HG03159 (cell line): ENCODE results near the gene SMPD3.

ENCODE experiments used
- ATAC-seq: cut with Tn5 transposase; IDR thresholded peaks from one replicate; pipeline ENCODE4 v1.9.1; 2021; ENCODE audit warnings: mild to moderate bottlenecking, moderate library complexity; ENCODE audit not compliant: unreplicated experiment

The SMPD3 gene

DNA sequence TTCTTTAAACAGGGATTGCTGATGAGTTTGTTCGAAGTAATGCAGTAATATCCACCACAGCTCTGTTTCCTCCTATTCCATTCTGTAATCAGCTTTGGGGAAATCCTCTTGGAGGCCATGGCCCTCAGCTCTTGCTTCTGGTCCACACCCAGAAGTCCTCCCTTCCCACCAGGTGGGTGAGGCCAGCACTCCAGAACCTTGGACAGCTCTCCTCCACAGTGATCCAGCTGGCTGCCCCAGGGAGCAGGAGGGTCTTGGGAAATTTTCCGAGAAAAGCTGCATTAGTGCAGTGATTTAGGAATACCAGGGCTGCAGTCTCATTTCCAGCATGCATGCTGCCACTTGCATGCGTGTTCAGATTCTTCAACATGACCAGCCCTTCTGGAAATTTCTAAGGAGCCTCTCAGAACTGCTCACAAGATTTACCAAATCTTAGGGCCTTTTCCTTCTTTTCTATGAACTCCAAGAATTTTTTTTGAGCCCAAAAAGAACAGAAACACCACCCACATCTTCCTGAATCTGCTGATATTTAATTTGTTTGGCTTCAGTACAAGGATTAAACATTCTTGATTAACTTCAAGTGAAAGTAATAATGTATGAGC is 4.2 kb downstream of the SMPD3 start:
- ATAC-seq, result no peak

DNA sequence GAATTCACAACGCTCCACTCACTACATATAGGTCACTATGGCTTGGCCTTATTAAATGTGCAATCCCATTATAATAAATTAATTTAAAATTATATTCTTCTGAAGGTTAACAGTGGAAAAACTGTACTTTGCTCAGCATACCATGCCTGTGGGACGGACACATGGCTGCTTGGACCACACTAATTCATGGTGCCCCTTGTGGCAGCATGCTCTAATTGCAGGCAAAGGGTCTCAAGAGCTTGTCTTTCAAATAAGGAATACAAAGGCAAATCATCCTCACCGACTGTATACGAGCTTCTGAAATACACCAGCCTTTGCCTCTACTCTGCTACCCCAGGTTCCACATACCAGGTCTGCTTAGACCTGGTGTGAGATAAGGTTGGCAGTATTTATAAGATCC is 11.7 kb downstream of the SMPD3 start:
- ATAC-seq, result no peak

DNA sequence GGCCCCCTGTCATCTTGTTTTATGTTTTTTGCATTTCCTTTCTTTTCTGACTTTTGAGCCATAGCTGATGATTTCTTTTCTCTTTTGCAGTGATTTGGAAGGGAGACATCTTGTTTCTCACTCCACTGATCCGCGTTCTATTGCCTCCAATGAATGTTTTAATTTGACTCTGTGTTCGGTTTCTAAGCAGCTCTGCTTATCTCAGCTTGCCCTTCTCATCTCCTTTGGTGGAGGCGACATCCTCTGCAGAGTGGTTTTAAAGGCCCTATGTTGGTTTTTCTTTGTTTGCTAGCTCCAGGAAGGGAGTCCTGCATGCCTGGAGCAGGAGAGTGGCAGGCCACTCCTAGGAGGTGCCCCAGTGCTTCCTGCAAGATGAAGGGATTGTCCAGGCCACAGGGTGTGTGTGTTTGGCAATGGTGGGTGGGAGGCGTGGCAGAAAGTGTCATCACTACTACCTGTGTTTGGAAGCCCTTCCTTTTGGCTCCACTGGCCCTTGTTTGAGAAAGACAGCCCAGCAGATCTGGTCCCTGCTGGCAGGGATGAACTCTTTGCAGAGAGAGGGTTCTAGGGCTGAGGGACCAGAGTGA is 13.6 kb downstream of the SMPD3 start:
- no peak for ATAC-seq

GRCh38 chr16:68433316-68433715 is 15.0 kb downstream of the SMPD3 start:
- no peak for ATAC-seq

DNA sequence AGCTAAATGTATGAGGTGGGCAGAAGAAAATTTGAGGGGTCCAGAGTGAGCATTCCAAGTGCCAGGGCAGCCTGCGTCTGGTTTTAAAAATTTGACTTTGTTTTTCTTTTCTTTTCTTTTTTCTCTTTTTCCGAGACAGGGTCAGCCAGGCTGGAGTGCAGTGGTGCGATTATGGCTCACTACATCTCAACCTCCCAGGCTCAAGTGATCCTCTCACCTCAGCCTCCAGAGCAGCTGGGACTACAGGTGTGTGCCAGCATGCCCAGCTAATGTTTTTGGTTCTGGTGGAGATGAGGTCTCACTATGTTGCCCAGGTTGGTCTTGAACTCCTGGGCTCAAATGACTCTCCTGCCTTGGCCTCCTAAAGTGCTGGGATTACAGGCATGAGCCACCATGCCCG is 15.6 kb downstream of the SMPD3 start:
- no peak for ATAC-seq

DNA sequence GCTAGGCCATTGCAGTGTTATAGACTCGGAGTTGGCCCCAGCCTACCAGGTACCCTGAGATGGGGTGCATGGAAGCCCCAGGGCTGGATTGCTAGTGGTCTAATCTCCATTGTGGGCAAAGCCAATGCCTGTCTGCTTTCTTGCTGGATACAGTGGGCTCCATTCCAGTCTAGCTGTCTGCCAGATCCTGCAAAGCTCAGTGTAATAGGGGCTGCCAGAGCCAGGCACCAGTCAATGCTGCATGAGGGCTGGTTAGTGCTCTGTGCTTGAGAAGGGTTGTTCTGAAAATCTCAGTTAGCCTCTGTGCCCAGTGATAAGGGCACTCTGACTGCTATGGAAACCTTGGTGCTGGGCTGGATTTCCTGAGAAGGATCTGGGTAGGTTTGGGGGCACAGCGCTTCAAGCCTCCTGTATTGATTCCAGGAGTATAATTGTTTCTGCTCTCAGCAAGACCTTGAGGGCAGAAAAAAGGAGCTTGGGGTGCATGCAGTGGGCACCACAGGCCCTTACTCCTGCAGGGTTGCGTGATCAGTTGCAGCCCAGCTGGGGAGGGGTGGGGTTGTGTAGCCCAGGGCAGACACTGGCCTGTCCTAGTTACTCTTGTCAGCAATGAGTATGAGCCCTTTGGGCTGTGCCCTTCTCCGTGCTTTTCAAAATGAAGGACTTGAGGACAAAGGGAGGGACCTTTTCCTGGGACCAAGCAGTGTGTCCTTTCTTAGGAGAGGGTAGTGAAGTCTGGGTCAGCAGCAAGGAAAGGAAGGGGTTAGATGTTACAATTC is 19.0 kb downstream of the SMPD3 start:
- no peak for ATAC-seq

DNA sequence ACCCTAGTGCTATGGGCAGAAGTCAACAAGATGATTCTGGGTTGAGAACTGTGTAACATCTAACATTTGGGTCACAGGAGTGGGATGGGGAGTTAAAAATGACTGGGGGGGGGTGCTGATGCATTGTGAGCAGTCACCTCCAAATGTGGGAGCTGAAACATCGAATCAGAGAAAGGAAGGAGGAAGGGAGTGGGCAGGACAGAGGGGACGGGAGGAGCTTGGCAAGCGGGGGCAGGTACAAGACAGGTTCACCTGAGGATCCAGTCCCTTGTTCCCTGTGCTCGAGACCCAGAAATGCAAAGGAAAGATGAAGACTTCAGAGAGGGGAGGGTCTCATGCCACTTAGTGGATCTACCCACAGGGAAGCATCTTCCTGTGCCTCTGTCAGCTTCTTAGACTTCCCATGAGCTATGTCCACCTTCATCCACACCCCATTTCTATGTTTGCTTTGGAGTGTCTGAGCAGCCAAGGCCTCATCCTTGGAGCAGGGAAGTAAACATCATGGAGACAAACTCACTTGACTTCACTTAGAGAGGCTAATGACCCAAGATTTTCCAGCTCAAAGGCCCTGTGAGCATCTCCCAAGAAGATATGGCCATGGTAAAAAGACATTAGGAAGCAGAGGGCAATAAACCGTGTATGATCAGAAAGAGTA is 20.5 kb downstream of the SMPD3 start:
- ATAC-seq, result no peak

DNA sequence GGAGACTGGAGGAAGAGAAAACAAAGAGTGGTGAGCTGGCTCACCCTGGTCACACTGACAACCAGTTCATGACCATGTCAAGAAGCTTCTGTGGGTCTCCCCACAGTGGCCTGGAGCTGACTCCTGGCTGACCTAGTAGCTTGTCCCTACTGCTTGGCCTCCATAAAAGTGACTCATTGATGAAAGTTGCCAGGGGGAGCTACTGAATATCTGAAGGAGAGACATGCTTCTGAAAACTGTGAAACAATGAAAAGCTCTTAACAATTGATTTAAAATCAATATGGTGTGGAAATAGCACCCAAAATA is 22.0 kb downstream of the SMPD3 start:
- no peak for ATAC-seq

- no peak for ATAC-seq
These were observed 22.6 kb downstream of the SMPD3 start for GRCh38 chr16:68425498-68426346.

GRCh38 chr16:68423771-68424170 is 24.5 kb downstream of the SMPD3 start:
- ATAC-seq, result no peak

DNA sequence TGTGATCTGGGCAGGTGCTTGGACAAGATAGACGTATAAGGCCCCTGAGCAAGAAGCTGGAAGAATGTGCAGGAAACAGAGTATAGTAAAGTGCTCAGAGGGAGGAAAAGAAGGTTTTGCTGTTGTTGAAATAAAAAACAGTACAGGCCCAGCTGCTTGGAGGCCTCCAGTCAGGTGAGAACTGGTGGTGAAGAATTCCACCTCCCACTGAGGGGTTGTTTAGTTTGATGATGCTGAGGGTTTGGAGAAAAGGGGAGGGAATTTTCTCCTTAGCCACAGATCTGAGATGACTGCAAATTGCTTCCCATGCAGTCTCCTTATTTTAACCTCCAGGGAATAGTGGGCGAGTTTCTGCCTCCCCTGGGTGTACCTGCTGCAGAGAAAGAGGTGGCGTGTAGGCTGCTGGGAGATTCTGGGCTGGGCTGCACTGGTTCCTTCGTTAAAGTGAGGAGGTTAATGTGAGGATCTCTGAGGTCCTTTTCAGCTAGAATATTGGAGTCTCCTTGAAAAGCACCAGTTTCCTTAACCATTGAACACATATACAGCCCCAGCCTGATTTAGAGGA is 25.8 kb downstream of the SMPD3 start:
- no peak for ATAC-seq

DNA sequence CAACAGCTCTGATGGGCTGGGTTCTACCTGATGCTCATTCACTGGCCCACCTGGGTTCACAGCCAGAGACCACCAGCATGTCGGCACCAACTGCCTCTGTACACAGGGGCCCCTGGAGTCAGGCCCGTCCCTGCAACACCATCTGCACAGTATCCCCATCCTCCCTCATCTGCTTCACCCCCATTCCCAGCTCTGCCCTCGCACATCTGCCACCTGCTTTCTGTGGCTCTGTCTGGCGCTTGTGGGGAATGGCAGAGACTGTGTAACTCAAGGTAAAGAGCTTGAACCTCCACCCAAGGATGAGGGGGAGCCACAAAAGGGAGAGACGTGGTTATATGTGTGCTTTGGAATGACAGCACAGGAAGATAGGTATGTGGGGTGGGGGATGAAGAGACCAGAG is 27.2 kb downstream of the SMPD3 start:
- ATAC-seq, result no peak

GRCh38 chr16:68420366-68420942 is 27.9 kb downstream of the SMPD3 start:
- ATAC-seq, result no peak

DNA sequence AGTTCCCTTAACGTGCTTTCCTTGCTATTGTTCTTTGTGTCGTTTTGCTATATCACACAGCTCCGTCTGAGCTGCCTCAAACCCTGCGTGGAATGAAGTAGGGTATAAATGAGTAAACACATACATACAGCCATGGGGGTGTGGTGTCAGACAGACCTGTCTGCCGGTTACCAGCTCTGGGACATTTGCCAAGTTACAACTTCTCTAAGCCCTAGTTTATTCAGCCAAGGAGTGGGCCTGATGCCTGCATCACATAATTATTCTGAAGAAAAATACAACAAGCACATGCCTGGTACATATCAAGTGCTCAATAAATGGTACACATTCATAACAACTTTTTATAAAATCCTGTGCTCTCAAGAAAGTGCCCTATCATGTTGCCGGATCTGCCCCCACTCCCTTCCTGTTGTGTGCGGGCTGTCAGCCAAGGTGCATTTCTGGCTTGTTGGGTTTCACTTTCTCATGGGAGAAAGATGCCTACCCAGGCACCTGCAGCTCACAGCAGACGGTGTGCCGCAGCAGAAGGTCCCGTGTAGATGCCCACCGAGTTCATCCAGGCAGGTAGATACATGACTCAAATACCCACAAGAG is 30.5 kb downstream of the SMPD3 start:
- ATAC-seq, result peak; percentile 81

DNA sequence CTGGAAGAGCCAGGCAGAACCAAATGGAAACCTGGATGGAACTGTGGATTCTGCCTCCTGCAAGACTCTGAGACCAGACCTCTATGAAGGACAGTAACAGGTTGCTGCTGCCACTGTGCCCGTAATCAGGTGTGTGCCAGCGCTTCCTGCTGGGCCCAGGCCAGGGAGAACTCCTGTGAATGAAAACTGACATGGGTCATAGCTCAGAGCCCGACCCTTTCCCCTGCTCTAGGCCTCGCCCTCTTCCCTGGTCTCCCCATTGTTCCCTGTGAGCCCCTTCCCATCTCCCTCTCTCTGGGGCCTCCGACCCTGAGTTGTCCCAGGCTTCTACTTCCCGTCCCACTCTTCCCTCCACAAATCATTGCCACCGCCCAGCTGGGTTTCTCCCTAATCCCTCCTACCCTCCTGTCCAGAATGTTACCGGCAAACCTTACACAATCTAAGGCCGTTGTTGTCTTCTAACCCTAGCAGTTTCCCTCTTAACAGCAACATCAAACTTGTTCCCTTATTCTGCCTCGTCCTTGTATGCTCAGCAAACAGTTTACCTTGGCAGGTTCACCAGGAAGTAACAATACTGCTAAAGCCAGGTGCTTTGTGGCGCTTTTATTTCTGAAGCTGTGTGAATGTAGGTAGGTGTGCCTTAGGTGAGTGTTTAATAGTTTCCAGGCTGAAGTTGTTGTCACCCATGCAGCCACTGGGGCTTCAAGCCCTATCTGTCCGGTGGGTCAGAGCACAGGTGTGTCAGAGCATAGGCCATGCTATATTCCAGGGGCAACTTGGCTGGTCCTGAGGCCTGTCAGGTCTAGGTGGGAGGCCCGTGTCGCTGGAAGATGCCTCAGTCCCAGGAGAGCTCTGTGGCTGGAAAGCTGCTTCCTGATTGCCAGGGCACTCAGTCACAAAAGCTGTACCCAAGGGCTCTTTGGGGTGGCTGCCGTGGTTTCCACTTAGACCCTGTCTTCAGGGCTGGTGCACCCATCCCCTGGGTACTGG is 32.0 kb downstream of the SMPD3 start:
- no peak for ATAC-seq

- ATAC-seq, result no peak
These were observed 33.7 kb downstream of the SMPD3 start for GRCh38 chr16:68414581-68414980.

GRCh38 chr16:68412061-68412460 is 36.2 kb downstream of the SMPD3 start:
- no peak for ATAC-seq

- no peak for ATAC-seq
These were observed 37.2 kb downstream of the SMPD3 start for GRCh38 chr16:68411086-68411485.

DNA sequence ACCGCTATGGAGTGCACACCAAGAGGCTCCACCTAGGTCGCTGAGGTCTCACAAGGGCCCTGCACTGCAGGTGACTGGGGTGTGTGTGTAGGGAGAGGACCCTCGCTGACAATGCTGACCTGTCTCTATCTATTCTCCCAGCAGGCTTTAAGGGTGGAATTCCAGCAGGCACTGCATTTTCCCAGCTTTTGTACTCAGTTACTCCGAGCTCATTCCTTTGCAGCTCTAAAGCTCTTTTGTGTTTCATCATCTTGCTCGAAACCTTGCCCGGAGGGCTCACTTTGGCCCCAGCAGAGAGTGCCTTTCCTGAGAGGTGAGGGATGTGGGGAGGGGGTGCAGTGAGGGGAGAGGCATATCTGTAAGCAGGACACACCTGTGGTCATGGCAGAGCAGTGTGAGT is 39.3 kb downstream of the SMPD3 start:
- no peak for ATAC-seq
